B cell (primary cell): Measurements from ENCODE around the gene REG3A. TPM values are rescaled to one million over a fixed set of nuclear protein-coding genes. Genes with fewer than 3 reads are reported as not detected.

ENCODE experiments used
- ATAC-seq: fragments of 200-7000 bp; cut with Tn5 transposase; one replicate; pipeline ENCODE4 v1.10.0; 2021; ENCODE audit warnings: low read depth, mild to moderate bottlenecking, moderate number of reproducible peaks, moderate library complexity
- CTCF ChIA-PET: fragments of 350-600 bp; sonication (Branson Sonifier 250); formaldehyde crosslinking; loops from one replicate; lab custom pipeline; 2021; ENCODE audit warnings: antibody characterized with exemption, inconsistent platforms; lab: Charles Lee
- POLR2A ChIA-PET: fragments of 350-600 bp; sonication (Branson Sonifier 250); formaldehyde crosslinking; loops from one replicate; lab custom pipeline; 2021; ENCODE audit warnings: antibody characterized with exemption; lab: Charles Lee
- DNase-seq: peaks from one replicate; pipeline ENCODE4 v3.0.0; 2013
- H2AFZ ChIP-seq: 2 replicates; pipeline ENCODE4 v1.6.1; 2012; ENCODE audit warnings: mild to moderate bottlenecking, low read depth, low read length; ENCODE audit not compliant: insufficient read depth, poor library complexity, severe bottlenecking
- H3K27ac ChIP-seq, 2 donors: 1 replicate in 1 of 2; 2 replicates in 1 of 2; pipeline ENCODE4 v1.5.1; 2012 to 2013; ENCODE audit warnings: low read length in 2 of 2, mild to moderate bottlenecking in 2 of 2, moderate library complexity in 1 of 2
- H3K27me3 ChIP-seq, 4 experiments: fragments of 200-600 bp in 1 of 4; sonication (generic) in 1 of 4; replicated peaks in 1 of 4; 1 replicate in 2 of 4; 2 replicates in 2 of 4; pipeline versions ENCODE4 v1.6.1 to v1.7.0; 2013 to 2016; ENCODE audit warnings: low read length in 3 of 4, mild to moderate bottlenecking in 2 of 4, mixed read lengths in 1 of 4, moderate library complexity in 1 of 4; ENCODE audit not compliant: insufficient read depth in 4 of 4, control insufficient read depth in 3 of 4; ENCODE audit errors: control extremely low read depth in 1 of 4
- H3K36me3 ChIP-seq, 2 experiments: replicated peaks in 1 of 2; 1 replicate in 1 of 2; 2 replicates in 1 of 2; pipeline versions ENCODE4 v1.6.1 to v1.7.1; 2013; ENCODE audit warnings: low read length in 1 of 2; ENCODE audit not compliant: insufficient read depth in 2 of 2, control insufficient read depth in 1 of 2; ENCODE audit errors: control extremely low read depth in 1 of 2, extremely low read depth in 1 of 2
- H3K4me1 ChIP-seq, 2 donors: fragments of 200-600 bp in 1 of 2; sonication (generic) in 1 of 2; 1 replicate in 1 of 2; 2 replicates in 1 of 2; pipeline versions ENCODE4 v1.5.1 to v1.6.1; 2013 to 2017; ENCODE audit warnings: low read length in 2 of 2; ENCODE audit not compliant: control insufficient read depth in 2 of 2, insufficient read depth in 2 of 2
- H3K4me2 ChIP-seq: replicated peaks from 2 replicates; pipeline ENCODE3; 2012; ENCODE audit warnings: mild to moderate bottlenecking, low read depth, low read length; ENCODE audit not compliant: poor library complexity, severe bottlenecking
- H3K4me3 ChIP-seq, 5 experiments: fragments of 200-600 bp in 1 of 5; sonication (generic) in 1 of 5; 1 replicate in 3 of 5; 2 replicates in 2 of 5; pipeline versions ENCODE4 v1.5.1 to v1.7.0; 2011 to 2016; ENCODE audit warnings: low read length in 4 of 5, mild to moderate bottlenecking in 4 of 5, low read depth in 2 of 5, control low read depth in 1 of 5, moderate library complexity in 1 of 5; ENCODE audit not compliant: insufficient read depth in 1 of 5; ENCODE audit errors: control extremely low read depth in 1 of 5, extremely low read depth in 1 of 5
- H3K79me2 ChIP-seq: fragments of 200-600 bp; sonication (generic); one replicate; pipeline ENCODE4 v1.6.0; 2016; ENCODE audit warnings: low read length; ENCODE audit not compliant: control insufficient read depth, insufficient read depth
- H3K9ac ChIP-seq: fragments of 200-600 bp; sonication (generic); 2 replicates; pipeline ENCODE4 v1.6.1; 2017; ENCODE audit warnings: mild to moderate bottlenecking, low read length, moderate library complexity
- H3K9me3 ChIP-seq, 3 donors: one replicate each; pipeline versions ENCODE4 v1.6.1 to v1.7.1; 2013; ENCODE audit warnings: low read length in 2 of 3; ENCODE audit not compliant: control insufficient read depth in 2 of 3, insufficient read depth in 1 of 3; ENCODE audit errors: control extremely low read depth in 1 of 3
- H4K20me1 ChIP-seq: 2 replicates; pipeline ENCODE4 v1.6.0; 2012; ENCODE audit warnings: mild to moderate bottlenecking, low read length; ENCODE audit not compliant: insufficient read depth, control insufficient read depth, poor library complexity, severe bottlenecking
- H3K27ac Mint-ChIP-seq: one replicate; pipeline ENCODE4 v1.8.0; 2021; ENCODE audit warnings: mixed read lengths
- H3K27me3 Mint-ChIP-seq: one replicate; pipeline ENCODE4 v1.8.0; 2021; ENCODE audit warnings: mixed read lengths
- H3K4me1 Mint-ChIP-seq: one replicate; pipeline ENCODE4 v1.8.0; 2021; ENCODE audit warnings: mixed read lengths
- H3K4me3 Mint-ChIP-seq: one replicate; pipeline ENCODE4 v1.8.0; 2021; ENCODE audit warnings: mixed read lengths
- H3K9me3 Mint-ChIP-seq: one replicate; pipeline ENCODE4 v1.8.0; 2022; ENCODE audit warnings: mixed read lengths; ENCODE audit not compliant: insufficient read depth
- CTCF ChIP-seq: fragments of 200-600 bp; IDR thresholded peaks from one replicate; pipeline ENCODE4 v1.8.0; 2022; ENCODE audit warnings: antibody characterized with exemption, mild to moderate bottlenecking
- EZH2 ChIP-seq: IDR thresholded peaks from 2 replicates; pipeline ENCODE4 v1.6.1; 2012; ENCODE audit warnings: borderline replicate concordance, low read depth, mild to moderate bottlenecking, moderate library complexity, low read length; ENCODE audit not compliant: insufficient read depth, poor library complexity, severe bottlenecking
- WGBS: methylation state at CpG from one replicate; pipeline ENCODE4 v1.1.5; 2013; ENCODE audit warnings: missing lambda C conversion rate; ENCODE audit not compliant: insufficient coverage; 5-methylcytosine and 5-hydroxymethylcytosine counted together
- intact Hi-C: fragments of 100-400 bp; cut with micrococcal nuclease; formaldehyde crosslinking; loops from one replicate; pipeline ENCODE4 v1.10.0; 2022
- polyA plus RNA-seq: library from polyadenylated mRNA; depleted of rRNA; stranded (reverse); fragments of >200 nt; gene quantifications from 2 replicates; pipeline ENCODE4 v1.2.3, GENCODE V29; 2012
- total RNA-seq, 2 donors: library from RNA; stranded (reverse); fragments of 120-200 nt in 1 of 2; gene quantifications; 1 replicate in 1 of 2; 2 replicates in 1 of 2; pipeline versions ENCODE4 v1.2.3 to v1.2.4, GENCODE V29; 2013 to 2022

REG3A gene
- total and polyA plus RNA-seq, 2 donors (not counting 1 experiment from before 2014, with no cell fraction given): not detected

- intact Hi-C loops: no loop called here
- Histone ChIP-seq H3K9me3 (no peaks in the 10 kb centered on the region), H3K27me3 (no peaks in the 10 kb centered on the region), H4K20me1 (no peaks in the 10 kb centered on the region), H2AFZ (no peak overlapping the region), H3K4me2 (no peak overlapping the region), H3K4me3 (no peak overlapping the region), H3K27ac (no peak overlapping the region), H3K79me2 (no peaks in the 10 kb centered on the region), H3K9ac (no peak overlapping the region), H3K36me3 (no peaks in the 10 kb centered on the region), H3K4me1 (no peaks in the 10 kb centered on the region)
- peaks cover 2% of the 10 kb centered on the region for H3K4me1 Mint-ChIP-seq
- H3K27ac Mint-ChIP-seq: no peak overlapping the region
- no peak for DNase-seq
- no peaks in the 10 kb centered on the region for H3K9me3 Mint-ChIP-seq
- ChIA-PET POLR2A (no interaction called here), CTCF (no interaction called here)
- no CpG with 5 or more reads among the region's 2 CpGs for WGBS
- TF ChIP-seq CTCF: no peak
- no peak for TF ChIP-seq EZH2
- H3K4me3 Mint-ChIP-seq: no peak overlapping the region
- no peak for ATAC-seq
- no peaks in the 10 kb centered on the region for H3K27me3 Mint-ChIP-seq
These were observed 42.3 kb downstream of the REG3A start for GRCh38 chr2:79116997-79117928.

- no peak overlapping the region for H3K4me3 ChIP-seq
- H3K9ac ChIP-seq: no peak overlapping the region
- CTCF ChIA-PET: no interaction called here
- H3K4me2 ChIP-seq: no peak overlapping the region
- Mint-ChIP-seq H3K9me3 (no peaks in the 10 kb centered on the region), H3K27me3 (no peaks in the 10 kb centered on the region), H3K4me1 (peaks cover 2% of the 10 kb centered on the region), H3K27ac (no peak overlapping the region), H3K4me3 (no peak overlapping the region)
- no peaks in the 10 kb centered on the region for H4K20me1 ChIP-seq
- intact Hi-C loops: no loop called here
- TF ChIP-seq CTCF (no peak), EZH2 (no peak)
- H3K79me2 ChIP-seq: no peaks in the 10 kb centered on the region
- POLR2A ChIA-PET: no interaction called here
- no peaks in the 10 kb centered on the region for H3K36me3 ChIP-seq
- no peaks in the 10 kb centered on the region for H3K4me1 ChIP-seq
- 90% methylated on average over 2 of the region's 3 CpGs for WGBS
- no peak for DNase-seq
- no peaks in the 10 kb centered on the region for H3K9me3 ChIP-seq
- no peaks in the 10 kb centered on the region for H3K27me3 ChIP-seq
- no peak for ATAC-seq
- no peak overlapping the region for H3K27ac ChIP-seq
- no peak overlapping the region for H2AFZ ChIP-seq
These were observed 44.6 kb downstream of the REG3A start for GRCh38 chr2:79114797-79115494.
